Thyroid gland (tissue), 4 donors: ENCODE data around the gene MAD1L1.

ENCODE experiments used
- POLR2A ChIP-seq, 2 donors: fragments of 450-650 bp; IDR thresholded peaks; one replicate each; pipeline ENCODE4 v1.6.1; 2017; ENCODE audit warnings: antibody characterized with exemption in 2 of 2, mild to moderate bottlenecking in 2 of 2, moderate library complexity in 1 of 2
- TF ChIP-seq, protein P1 (sequence below), 6 experiments: fragments of 200-600 bp in 3 of 6; fragments of 450-650 bp in 3 of 6; sonication (generic) in 3 of 6; IDR thresholded peaks; one replicate each; pipeline ENCODE4 v1.5.1; 2016 to 2019; ENCODE audit warnings: antibody characterized with exemption in 6 of 6, mild to moderate bottlenecking in 2 of 6, inconsistent platforms in 1 of 6, moderate library complexity in 1 of 6

DNA sequence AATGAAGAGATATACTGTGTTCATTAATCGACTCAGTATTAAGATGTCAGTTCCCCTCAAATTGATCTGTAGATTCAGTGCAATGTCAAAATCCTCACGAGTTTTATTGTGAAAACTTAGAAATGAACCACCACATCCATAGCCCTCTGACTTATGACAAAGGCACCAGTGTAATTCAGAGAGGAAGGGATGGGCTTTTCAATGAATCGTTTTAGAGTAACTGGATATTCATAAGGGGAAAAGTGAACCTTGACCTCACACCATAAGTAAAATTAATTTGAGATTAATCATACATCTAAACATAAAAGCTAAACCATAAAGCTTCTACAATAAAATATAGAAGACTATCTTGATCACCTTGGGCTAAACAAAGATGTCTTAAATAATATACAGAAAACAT lies 434.6 kb downstream of the MAD1L1 start:
- TF ChIP-seq, protein P1, sequence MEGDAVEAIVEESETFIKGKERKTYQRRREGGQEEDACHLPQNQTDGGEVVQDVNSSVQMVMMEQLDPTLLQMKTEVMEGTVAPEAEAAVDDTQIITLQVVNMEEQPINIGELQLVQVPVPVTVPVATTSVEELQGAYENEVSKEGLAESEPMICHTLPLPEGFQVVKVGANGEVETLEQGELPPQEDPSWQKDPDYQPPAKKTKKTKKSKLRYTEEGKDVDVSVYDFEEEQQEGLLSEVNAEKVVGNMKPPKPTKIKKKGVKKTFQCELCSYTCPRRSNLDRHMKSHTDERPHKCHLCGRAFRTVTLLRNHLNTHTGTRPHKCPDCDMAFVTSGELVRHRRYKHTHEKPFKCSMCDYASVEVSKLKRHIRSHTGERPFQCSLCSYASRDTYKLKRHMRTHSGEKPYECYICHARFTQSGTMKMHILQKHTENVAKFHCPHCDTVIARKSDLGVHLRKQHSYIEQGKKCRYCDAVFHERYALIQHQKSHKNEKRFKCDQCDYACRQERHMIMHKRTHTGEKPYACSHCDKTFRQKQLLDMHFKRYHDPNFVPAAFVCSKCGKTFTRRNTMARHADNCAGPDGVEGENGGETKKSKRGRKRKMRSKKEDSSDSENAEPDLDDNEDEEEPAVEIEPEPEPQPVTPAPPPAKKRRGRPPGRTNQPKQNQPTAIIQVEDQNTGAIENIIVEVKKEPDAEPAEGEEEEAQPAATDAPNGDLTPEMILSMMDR (IDR thresholded peaks at IDR 0.05) = no peak
- no peak for TF ChIP-seq POLR2A (IDR thresholded peaks at IDR 0.05)
